Neural cell (in vitro differentiated cells): Measurements from ENCODE around the gene LMLN. TPM values are rescaled to one million over a fixed set of nuclear protein-coding genes. Genes with fewer than 3 reads are reported as not detected.

ENCODE experiments used
- H2AFZ ChIP-seq: fragments of 200-600, 300-800 bp; sonication (generic), shearing (Covaris generic); 2 replicates; pipeline ENCODE4 v1.6.0; 2014; ENCODE audit warnings: low read depth, mild to moderate bottlenecking, antibody characterized with exemption, low read length, moderate library complexity
- H3F3A ChIP-seq: fragments of 200-600 bp; shearing (Covaris generic); 2 replicates; pipeline ENCODE4 v1.6.1; 2016; ENCODE audit warnings: mild to moderate bottlenecking, moderate library complexity, mixed read lengths, antibody characterized with exemption, low read length; ENCODE audit not compliant: insufficient read depth, poor library complexity, severe bottlenecking
- H3K27ac ChIP-seq: fragments of 200-600, 300-800 bp; sonication (generic), shearing (Covaris generic); 2 replicates; pipeline ENCODE4 v1.5.1; 2014; ENCODE audit warnings: mild to moderate bottlenecking, low read length, moderate library complexity
- H3K27me3 ChIP-seq: fragments of 300-800, 200-600 bp; sonication (generic), shearing (Covaris generic); 2 replicates; pipeline ENCODE4 v1.6.0; 2014; ENCODE audit warnings: mild to moderate bottlenecking, low read depth, low read length, moderate library complexity; ENCODE audit not compliant: insufficient read depth
- H3K36me3 ChIP-seq: fragments of 300-800, 200-600 bp; sonication (generic), shearing (Covaris generic); 2 replicates; pipeline ENCODE4 v1.5.1; 2014; ENCODE audit warnings: mild to moderate bottlenecking, antibody characterized with exemption, low read length, moderate library complexity; ENCODE audit not compliant: insufficient read depth
- H3K4me2 ChIP-seq: fragments of 300-800, 200-600 bp; sonication (generic), shearing (Covaris generic); 2 replicates; pipeline ENCODE4 v1.6.0; 2014; ENCODE audit warnings: mild to moderate bottlenecking, low read length
- H3K4me3 ChIP-seq: fragments of 300-800, 200-600 bp; sonication (generic), shearing (Covaris generic); 2 replicates; pipeline ENCODE4 v1.5.1; 2014; ENCODE audit warnings: mild to moderate bottlenecking, low read length, moderate library complexity
- H3K79me2 ChIP-seq: fragments of 200-600 bp; shearing (Covaris generic); replicated peaks from 2 replicates; pipeline ENCODE4 v1.6.0; 2014; ENCODE audit warnings: mild to moderate bottlenecking, low read length, moderate library complexity; ENCODE audit not compliant: insufficient read depth
- H3K9ac ChIP-seq: fragments of 300-800, 200-600 bp; sonication (generic), shearing (Covaris generic); 2 replicates; pipeline ENCODE4 v1.6.1; 2016; ENCODE audit warnings: mild to moderate bottlenecking, low read length, mixed read lengths
- H3K9me2 ChIP-seq: fragments of 200-600 bp; shearing (Covaris generic); 2 replicates; pipeline ENCODE4 v1.6.1; 2016; ENCODE audit warnings: mild to moderate bottlenecking, low read length, mixed read lengths; ENCODE audit not compliant: insufficient read depth
- H3K9me3 ChIP-seq: fragments of 200-600, 300-800 bp; sonication (generic), shearing (Covaris generic); 2 replicates; pipeline ENCODE4 v1.6.1; 2016; ENCODE audit warnings: mild to moderate bottlenecking, mixed run types, low read length, moderate library complexity, mixed read lengths
- H4K20me1 ChIP-seq: fragments of 200-600 bp; shearing (Covaris generic); 2 replicates; pipeline ENCODE4 v1.6.1; 2016; ENCODE audit warnings: mild to moderate bottlenecking, mixed run types; ENCODE audit not compliant: insufficient read depth
- CTCF ChIP-seq: fragments of 450-650 bp; IDR thresholded peaks from 2 replicates; pipeline ENCODE4 v1.5.1; 2014; ENCODE audit warnings: antibody characterized with exemption, mild to moderate bottlenecking, moderate library complexity; ENCODE audit not compliant: poor library complexity, severe bottlenecking
- EP300 ChIP-seq: fragments of 450-650 bp; conservative IDR thresholded peaks from 2 replicates; pipeline ENCODE4 v1.6.1; 2014; ENCODE audit warnings: antibody characterized with exemption, mild to moderate bottlenecking, moderate library complexity; ENCODE audit not compliant: poor library complexity, severe bottlenecking
- EZH2 ChIP-seq: fragments of 200-600, 300-800 bp; shearing (Covaris generic), sonication (generic); IDR thresholded peaks from 2 replicates; pipeline ENCODE4 v1.6.1; 2014; ENCODE audit warnings: antibody characterized with exemption, low read length, borderline replicate concordance, mild to moderate bottlenecking; ENCODE audit not compliant: insufficient read depth, poor library complexity, severe bottlenecking
- MXI1 ChIP-seq: fragments of 450-650 bp; conservative IDR thresholded peaks from 2 replicates; pipeline ENCODE4 v1.6.1; 2014; ENCODE audit warnings: antibody characterized with exemption, mild to moderate bottlenecking; ENCODE audit not compliant: poor library complexity, severe bottlenecking
- POLR2AphosphoS5 ChIP-seq: IDR thresholded peaks from 2 replicates; pipeline ENCODE4 v1.6.1; 2012
- RAD21 ChIP-seq: fragments of 450-650 bp; conservative IDR thresholded peaks from 2 replicates; pipeline ENCODE4 v1.6.1; 2014; ENCODE audit warnings: antibody characterized with exemption, mild to moderate bottlenecking, moderate library complexity
- REST ChIP-seq: IDR thresholded peaks from 2 replicates; pipeline ENCODE4 v1.6.1; 2012; ENCODE audit warnings: borderline replicate concordance
- SMC3 ChIP-seq: fragments of 450-650 bp; conservative IDR thresholded peaks from 2 replicates; pipeline ENCODE4 v1.6.1; 2014; ENCODE audit warnings: antibody characterized with exemption, mild to moderate bottlenecking, moderate library complexity; ENCODE audit not compliant: poor library complexity
- TAF1 ChIP-seq: IDR thresholded peaks from 2 replicates; pipeline ENCODE4 v1.6.1; 2012; ENCODE audit warnings: low read depth
- polyA plus RNA-seq: library from polyadenylated mRNA; depleted of rRNA; stranded (reverse); fragments of >200 nt; gene quantifications from 2 replicates; pipeline ENCODE4 v1.2.3, GENCODE V29; 2014

The LMLN gene
- polyA plus RNA-seq, 1 donor from 2014 or later = 3.1 TPM

- Histone ChIP-seq H3K9me2 (no peaks in the 10 kb centered on the region), H3K27me3 (no peaks in the 10 kb centered on the region), H3K9ac (no peak overlapping the region), H3F3A (no peaks in the 10 kb centered on the region), H2AFZ (no peak overlapping the region), H3K79me2 (no peaks in the 10 kb centered on the region), H3K27ac (no peak overlapping the region), H3K9me3 (no peaks in the 10 kb centered on the region), H3K4me3 (no peak overlapping the region), H4K20me1 (no peaks in the 10 kb centered on the region), H3K36me3 (no peaks in the 10 kb centered on the region), H3K4me2 (no peak overlapping the region)
- TF ChIP-seq CTCF (no peak), EZH2 (no peak), POLR2AphosphoS5 (no peak), TAF1 (no peak), EP300 (no peak), SMC3 (no peak), MXI1 (no peak), REST (no peak), RAD21 (no peak)
Measured at GRCh38 chr3:198030125-198030524, 70.1 kb downstream of the LMLN start.

- Histone ChIP-seq H3K36me3 (no peaks in the 10 kb centered on the region), H3K4me3 (no peak overlapping the region), H2AFZ (no peak overlapping the region)
Measured at GRCh38 chr3:198030726-198031125, 70.7 kb downstream of the LMLN start.

More at GRCh38 chr3:198030726-198031125, 70.7 kb downstream of the LMLN start:
- Histone ChIP-seq H3K27me3 (no peaks in the 10 kb centered on the region), H3K9me2 (no peaks in the 10 kb centered on the region), H3K79me2 (no peaks in the 10 kb centered on the region), H3K9ac (no peak overlapping the region), H3K4me2 (no peak overlapping the region), H3K9me3 (no peaks in the 10 kb centered on the region), H3K27ac (no peak overlapping the region), H4K20me1 (no peaks in the 10 kb centered on the region), H3F3A (no peaks in the 10 kb centered on the region)
- TF ChIP-seq MXI1 = no peak
- no peak for TF ChIP-seq EZH2
- no peak for TF ChIP-seq POLR2AphosphoS5
- TF ChIP-seq SMC3 = no peak
- no peak for TF ChIP-seq CTCF
- TF ChIP-seq EP300 = no peak
- no peak for TF ChIP-seq RAD21
- TF ChIP-seq REST = no peak
- no peak for TF ChIP-seq TAF1
